ENCODE measurements around the gene SH3PXD2B. TPM values are rescaled to one million over a fixed set of nuclear protein-coding genes. Genes with fewer than 3 reads are reported as not detected.

The SH3PXD2B gene
- total and polyA plus RNA-seq, 5 donors from 2014 or later = 0.10 TPM; not detected in 4

GRCh38 chr5:172311605-172312004, 142.7 kb downstream of the SH3PXD2B start:
- Mint-ChIP-seq H3K27ac (no peak overlapping the region), H3K4me1 (no peaks in the 10 kb centered on the region), H3K36me3 (no peaks in the 10 kb centered on the region), H3K9me3 (peaks cover 0 to 6% (median 0%) of the 10 kb centered on the region in 7 donors), H3K27me3 (peaks cover 37% of the 10 kb centered on the region), H3K4me3 (no peak overlapping the region)
- H3K36me3 ChIP-seq (ENCODE audit: control insufficient read depth, insufficient read depth, low read length) = no peaks in the 10 kb centered on the region
- DNase-seq (no peak), ATAC-seq (ENCODE audit: low read depth in 2 of 2) (no peak)
- H3K9me3 ChIP-seq (ENCODE audit: control insufficient read depth in 2 of 2, low read length in 2 of 2) = no peaks in the 10 kb centered on the region
- no peaks in the 10 kb centered on the region for H3K4me1 ChIP-seq (ENCODE audit: control insufficient read depth, insufficient read depth, low read length, poor library complexity, severe bottlenecking)
- no peak overlapping the region for H3K27ac ChIP-seq (ENCODE audit: insufficient read depth, low read length, poor library complexity, severe bottlenecking)
- no peaks in the 10 kb centered on the region for H3K27me3 ChIP-seq (ENCODE audit: control insufficient read depth, insufficient read depth, low read length)
- H3K4me3 ChIP-seq (ENCODE audit: low read depth, low read length) = no peak overlapping the region

GRCh38 chr5:172311026-172311425, 143.3 kb downstream of the SH3PXD2B start:
- DNase-seq (no peak), ATAC-seq (ENCODE audit: low read depth in 2 of 2) (no peak)
- no peak overlapping the region for H3K27ac ChIP-seq (ENCODE audit: insufficient read depth, low read length, poor library complexity, severe bottlenecking)
- H3K36me3 ChIP-seq (ENCODE audit: control insufficient read depth, insufficient read depth, low read length) = no peaks in the 10 kb centered on the region
- Mint-ChIP-seq H3K27ac (no peak overlapping the region), H3K4me1 (no peaks in the 10 kb centered on the region), H3K9me3 (peaks cover 0 to 6% (median 0%) of the 10 kb centered on the region in 7 donors), H3K4me3 (no peak overlapping the region), H3K36me3 (no peaks in the 10 kb centered on the region), H3K27me3 (peaks cover 43% of the 10 kb centered on the region)
- H3K4me3 ChIP-seq (ENCODE audit: low read depth, low read length) = no peak overlapping the region
- no peaks in the 10 kb centered on the region for H3K27me3 ChIP-seq (ENCODE audit: control insufficient read depth, insufficient read depth, low read length)
- H3K9me3 ChIP-seq (ENCODE audit: control insufficient read depth in 2 of 2, low read length in 2 of 2) = no peaks in the 10 kb centered on the region
- H3K4me1 ChIP-seq (ENCODE audit: control insufficient read depth, insufficient read depth, low read length, poor library complexity, severe bottlenecking) = no peaks in the 10 kb centered on the region

- Mint-ChIP-seq H3K27me3 (peaks cover 37% of the 10 kb centered on the region), H3K4me3 (no peak overlapping the region), H3K9me3 (peaks cover 0 to 6% (median 0%) of the 10 kb centered on the region in 7 donors), H3K4me1 (no peaks in the 10 kb centered on the region), H3K27ac (no peak overlapping the region), H3K36me3 (no peaks in the 10 kb centered on the region)
- DNase-seq = no peak
- Histone ChIP-seq H3K9me3 (ENCODE audit: control insufficient read depth in 2 of 2, low read length in 2 of 2) (peaks cover 6% of the 10 kb centered on the region in 2 experiments), H3K4me3 (ENCODE audit: low read depth, low read length) (no peak overlapping the region), H3K4me1 (ENCODE audit: control insufficient read depth, insufficient read depth, low read length, poor library complexity, severe bottlenecking) (no peaks in the 10 kb centered on the region), H3K36me3 (ENCODE audit: control insufficient read depth, insufficient read depth, low read length) (no peaks in the 10 kb centered on the region), H3K27ac (ENCODE audit: insufficient read depth, low read length, poor library complexity, severe bottlenecking) (no peak overlapping the region), H3K27me3 (ENCODE audit: control insufficient read depth, insufficient read depth, low read length) (peaks cover 9% of the 10 kb centered on the region)
- ATAC-seq (ENCODE audit: low read depth in 2 of 2) = no peak
These were observed 148.9 kb downstream of the SH3PXD2B start for GRCh38 chr5:172305380-172305779.

- H3K4me1 Mint-ChIP-seq = no peaks in the 10 kb centered on the region
- peaks cover 41% of the 10 kb centered on the region for H3K27me3 Mint-ChIP-seq
- ATAC-seq (ENCODE audit: low read depth in 2 of 2) (no peak), DNase-seq (no peak)
- Histone ChIP-seq H3K36me3 (ENCODE audit: control insufficient read depth, insufficient read depth, low read length) (no peaks in the 10 kb centered on the region), H3K27me3 (ENCODE audit: control insufficient read depth, insufficient read depth, low read length) (peaks cover 9% of the 10 kb centered on the region), H3K4me1 (ENCODE audit: control insufficient read depth, insufficient read depth, low read length, poor library complexity, severe bottlenecking) (no peaks in the 10 kb centered on the region), H3K9me3 (ENCODE audit: control insufficient read depth in 2 of 2, low read length in 2 of 2) (peaks cover 6% of the 10 kb centered on the region in 2 experiments), H3K27ac (ENCODE audit: insufficient read depth, low read length, poor library complexity, severe bottlenecking) (no peak overlapping the region), H3K4me3 (ENCODE audit: low read depth, low read length) (no peak overlapping the region)
- H3K9me3 Mint-ChIP-seq = peaks cover 0 to 6% (median 0%) of the 10 kb centered on the region in 7 donors
- no peak overlapping the region for H3K27ac Mint-ChIP-seq
- H3K4me3 Mint-ChIP-seq = no peak overlapping the region
- no peaks in the 10 kb centered on the region for H3K36me3 Mint-ChIP-seq
These were observed 150.6 kb downstream of the SH3PXD2B start for GRCh38 chr5:172303572-172304335.

GRCh38 chr5:172303162-172303561, 151.2 kb downstream of the SH3PXD2B start:
- no peak for ATAC-seq (ENCODE audit: low read depth in 2 of 2)
- peaks cover 41% of the 10 kb centered on the region for H3K27me3 Mint-ChIP-seq
- Histone ChIP-seq H3K9me3 (ENCODE audit: control insufficient read depth in 2 of 2, low read length in 2 of 2) (peaks cover 6% of the 10 kb centered on the region in 2 experiments), H3K36me3 (ENCODE audit: control insufficient read depth, insufficient read depth, low read length) (no peaks in the 10 kb centered on the region), H3K27me3 (ENCODE audit: control insufficient read depth, insufficient read depth, low read length) (peaks cover 9% of the 10 kb centered on the region), H3K4me1 (ENCODE audit: control insufficient read depth, insufficient read depth, low read length, poor library complexity, severe bottlenecking) (no peaks in the 10 kb centered on the region), H3K27ac (ENCODE audit: insufficient read depth, low read length, poor library complexity, severe bottlenecking) (no peak overlapping the region), H3K4me3 (ENCODE audit: low read depth, low read length) (no peak overlapping the region)
- no peaks in the 10 kb centered on the region for H3K36me3 Mint-ChIP-seq
- no peak overlapping the region for H3K4me3 Mint-ChIP-seq
- H3K4me1 Mint-ChIP-seq = no peaks in the 10 kb centered on the region
- peaks cover 0 to 6% (median 0%) of the 10 kb centered on the region in 7 donors for H3K9me3 Mint-ChIP-seq
- DNase-seq = no peak
- no peak overlapping the region for H3K27ac Mint-ChIP-seq

- ATAC-seq (ENCODE audit: low read depth in 2 of 2) (no peak), DNase-seq (no peak)
- Mint-ChIP-seq H3K9me3 (peaks cover 0 to 6% (median 0%) of the 10 kb centered on the region in 7 donors), H3K27ac (no peak overlapping the region), H3K4me1 (no peaks in the 10 kb centered on the region), H3K27me3 (peaks cover 37% of the 10 kb centered on the region), H3K4me3 (no peak overlapping the region), H3K36me3 (no peaks in the 10 kb centered on the region)
- Histone ChIP-seq H3K4me1 (ENCODE audit: control insufficient read depth, insufficient read depth, low read length, poor library complexity, severe bottlenecking) (no peaks in the 10 kb centered on the region), H3K36me3 (ENCODE audit: control insufficient read depth, insufficient read depth, low read length) (no peaks in the 10 kb centered on the region), H3K27ac (ENCODE audit: insufficient read depth, low read length, poor library complexity, severe bottlenecking) (no peak overlapping the region), H3K9me3 (ENCODE audit: control insufficient read depth in 2 of 2, low read length in 2 of 2) (peaks cover 6% of the 10 kb centered on the region in 2 experiments), H3K27me3 (ENCODE audit: control insufficient read depth, insufficient read depth, low read length) (peaks cover 9% of the 10 kb centered on the region), H3K4me3 (ENCODE audit: low read depth, low read length) (no peak overlapping the region)
These were observed 152.1 kb downstream of the SH3PXD2B start for GRCh38 chr5:172302047-172302710.

GRCh38 chr5:172299916-172300439, 154.3 kb downstream of the SH3PXD2B start:
- ATAC-seq (ENCODE audit: low read depth in 2 of 2) (no peak), DNase-seq (no peak)
- Mint-ChIP-seq H3K27ac (no peak overlapping the region), H3K4me3 (no peak overlapping the region), H3K27me3 (peaks cover 32% of the 10 kb centered on the region), H3K36me3 (no peaks in the 10 kb centered on the region), H3K4me1 (no peaks in the 10 kb centered on the region), H3K9me3 (peaks cover 0 to 6% (median 0%) of the 10 kb centered on the region in 7 donors)
- Histone ChIP-seq H3K9me3 (ENCODE audit: control insufficient read depth in 2 of 2, low read length in 2 of 2) (peaks cover 0 to under 1% of the 10 kb centered on the region in 2 experiments), H3K27me3 (ENCODE audit: control insufficient read depth, insufficient read depth, low read length) (peaks cover 9% of the 10 kb centered on the region), H3K4me3 (ENCODE audit: low read depth, low read length) (no peak overlapping the region), H3K27ac (ENCODE audit: insufficient read depth, low read length, poor library complexity, severe bottlenecking) (no peak overlapping the region), H3K36me3 (ENCODE audit: control insufficient read depth, insufficient read depth, low read length) (no peaks in the 10 kb centered on the region), H3K4me1 (ENCODE audit: control insufficient read depth, insufficient read depth, low read length, poor library complexity, severe bottlenecking) (no peaks in the 10 kb centered on the region)

Measured in CD4-positive, CD25-positive, alpha-beta regulatory T cell (primary cell).